Peyer's patch (tissue), 4 donors: Measurements from ENCODE around the gene ZMYM1.

Experiments used
- CTCF ChIP-seq, 6 experiments: fragments of 450-650 bp in 4 of 6; fragments of 200-600 bp in 2 of 6; sonication (generic) in 1 of 6; IDR thresholded peaks; one replicate each; pipeline ENCODE4 v1.5.1; 2017 to 2019; ENCODE audit warnings: antibody characterized with exemption in 6 of 6, mild to moderate bottlenecking in 3 of 6, moderate library complexity in 1 of 6
- POLR2A ChIP-seq, 2 donors: fragments of 450-650 bp; IDR thresholded peaks; one replicate each; pipeline ENCODE4 v1.5.1; 2017; ENCODE audit warnings: antibody characterized with exemption in 2 of 2, mild to moderate bottlenecking in 2 of 2, moderate library complexity in 2 of 2

DNA sequence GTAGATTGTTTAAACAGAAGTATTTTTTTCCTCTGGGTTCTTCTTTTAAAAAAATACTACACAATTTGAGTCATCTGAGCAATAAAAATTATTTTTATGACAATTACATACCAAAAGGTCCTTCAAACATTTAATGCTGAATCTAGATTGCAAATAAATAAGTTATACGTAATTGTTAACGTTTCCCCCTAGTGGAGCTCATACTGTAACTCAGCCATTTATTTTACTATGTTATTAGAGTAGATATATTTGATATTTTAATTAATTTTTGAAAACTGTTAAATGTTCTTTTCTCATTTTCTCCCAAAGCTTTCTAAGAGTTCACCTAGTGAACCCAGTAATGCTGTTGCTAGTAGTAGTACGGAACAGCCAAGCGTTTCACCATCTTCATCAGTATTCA lies 33.5 kb downstream of the ZMYM1 start:
- no peak for TF ChIP-seq CTCF (IDR thresholded peaks at IDR 0.05)
- TF ChIP-seq POLR2A (IDR thresholded peaks at IDR 0.05), result no peak
